ENCODE measurements around the gene SBK2.

Gene SBK2

GRCh38 chr19:55485439-55486011 is 51.4 kb downstream of the SBK2 start:
- no peak for TF ChIP-seq CTCF (IDR thresholded peaks at IDR 0.05; ENCODE audit: low read depth, low read length)
- peak overlapping the region; percentile 72 for H3K4me3 ChIP-seq (ENCODE audit: low read depth, low read length)

- no peak for TF ChIP-seq CTCF (IDR thresholded peaks at IDR 0.05; ENCODE audit: low read depth, low read length)
- peak within 1 kb of the TSS; percentile 72 for H3K4me3 ChIP-seq (ENCODE audit: low read depth, low read length)
These were observed 52.1 kb downstream of the SBK2 start, which contains the start of gene NAT14 for GRCh38 chr19:55484593-55485438. NAT14 (plus strand) TSS chr19:55485188; CDS start chr19:55485709, 521 bp downstream.

GRCh38 chr19:55483706-55484592 is 53.0 kb downstream of the SBK2 start:
- TF ChIP-seq CTCF (IDR thresholded peaks at IDR 0.05; ENCODE audit: low read depth, low read length), result no peak
- H3K4me3 ChIP-seq (ENCODE audit: low read depth, low read length), result peak overlapping the region; percentile 72

GRCh38 chr19:55482967-55483705 is 53.8 kb downstream of the SBK2 start:
- TF ChIP-seq CTCF (IDR thresholded peaks at IDR 0.05; ENCODE audit: low read depth, low read length), result no peak
- H3K4me3 ChIP-seq (ENCODE audit: low read depth, low read length), result no peak overlapping the region

GRCh38 chr19:55482156-55482961 is 54.6 kb downstream of the SBK2 start:
- no peak for TF ChIP-seq CTCF (IDR thresholded peaks at IDR 0.05; ENCODE audit: low read depth, low read length)

GRCh38 chr19:55481794-55482155 is 55.2 kb downstream of the SBK2 start:
- no peak for TF ChIP-seq CTCF (IDR thresholded peaks at IDR 0.05; ENCODE audit: low read depth, low read length)
- no peak overlapping the region for H3K4me3 ChIP-seq (ENCODE audit: low read depth, low read length)

More at GRCh38 chr19:55482156-55482961, 54.6 kb downstream of the SBK2 start:
- H3K4me3 ChIP-seq (ENCODE audit: low read depth, low read length), result no peak overlapping the region
